DND-41 (cell line): ENCODE measurements around the gene SHC2.

Experiments used
- ATAC-seq: fragments of 200-7000 bp; cut with Tn5 transposase; 3 replicates; pipeline ENCODE4 v1.9.1; 2021; ENCODE audit warnings: low read depth; ENCODE audit not compliant: insufficient read depth
- DNase-seq: peaks from one replicate; pipeline ENCODE4 v3.0.0-alpha.2; 2020
- H2AFZ ChIP-seq: 2 replicates; pipeline ENCODE4 v1.6.0; 2012; ENCODE audit warnings: low read depth, low read length
- H3K27ac ChIP-seq: 2 replicates; pipeline ENCODE4 v1.5.1; 2012; ENCODE audit warnings: low read length, inconsistent platforms
- H3K27me3 ChIP-seq: fragments of 200-600 bp; sonication (generic); 2 replicates; pipeline ENCODE4 v1.6.0; 2012; ENCODE audit warnings: low read length, mild to moderate bottlenecking, inconsistent platforms; ENCODE audit not compliant: insufficient read depth, poor library complexity
- H3K36me3 ChIP-seq: 2 replicates; pipeline ENCODE4 v1.5.1; 2012; ENCODE audit warnings: low read length, inconsistent platforms; ENCODE audit not compliant: insufficient read depth
- H3K4me1 ChIP-seq: 2 replicates; pipeline ENCODE4 v1.5.1; 2012; ENCODE audit warnings: mild to moderate bottlenecking, low read length; ENCODE audit not compliant: insufficient read depth
- H3K4me2 ChIP-seq: 2 replicates; pipeline ENCODE4 v1.6.0; 2012; ENCODE audit warnings: mild to moderate bottlenecking, moderate library complexity, low read length, inconsistent platforms; ENCODE audit not compliant: insufficient read depth
- H3K4me3 ChIP-seq, 2 experiments: fragments of 200-600 bp in 1 of 2; shearing (Covaris generic) in 1 of 2; 2 replicates each; pipeline ENCODE4 v1.5.1; 2012 to 2016; ENCODE audit warnings: inconsistent platforms in 2 of 2, low read length in 2 of 2, mild to moderate bottlenecking in 2 of 2, low read depth in 1 of 2, moderate library complexity in 1 of 2
- H3K79me2 ChIP-seq: 2 replicates; pipeline ENCODE4 v1.6.0; 2012; ENCODE audit warnings: low read length, inconsistent platforms; ENCODE audit not compliant: insufficient read depth
- H3K9ac ChIP-seq: 2 replicates; pipeline ENCODE4 v1.6.0; 2012; ENCODE audit warnings: low read depth, mild to moderate bottlenecking, inconsistent platforms, low read length, moderate library complexity
- H3K9me3 ChIP-seq: 2 replicates; pipeline ENCODE4 v1.5.1; 2012; ENCODE audit warnings: low read length, moderate library complexity, mild to moderate bottlenecking, inconsistent platforms; ENCODE audit not compliant: insufficient read depth, severe bottlenecking
- H4K20me1 ChIP-seq: 2 replicates; pipeline ENCODE4 v1.6.0; 2012; ENCODE audit warnings: low read length; ENCODE audit not compliant: insufficient read depth
- CTCF ChIP-seq: IDR thresholded peaks from 2 replicates; pipeline ENCODE4 v1.5.1; 2012; ENCODE audit warnings: borderline replicate concordance, low read length, moderate library complexity, mild to moderate bottlenecking; ENCODE audit not compliant: poor library complexity, severe bottlenecking; ENCODE audit errors: extremely low read depth
- EZH2 ChIP-seq: IDR thresholded peaks from 3 replicates; pipeline ENCODE4 v1.6.1; 2012; ENCODE audit warnings: borderline replicate concordance, low read depth, mild to moderate bottlenecking, moderate library complexity, low read length, inconsistent platforms; ENCODE audit not compliant: severe bottlenecking

SHC2 gene

GRCh38 chr19:489418-490196 lies 28.8 kb upstream of the SHC2 start:
- peak overlapping the region; percentile 100 for H3K4me2 ChIP-seq
- H4K20me1 ChIP-seq = no peaks in the 10 kb centered on the region
- TF ChIP-seq EZH2 = no peak
- peak; percentile 19 for TF ChIP-seq CTCF
- no peaks in the 10 kb centered on the region; the same call in 1 of the 2 replicates for H3K36me3 ChIP-seq
- DNase-seq (peak; percentile 42), ATAC-seq (peak; percentile 30)
- H3K4me1 ChIP-seq = peaks cover 27% of the 10 kb centered on the region
- peak overlapping the region; percentile 90 to 99 for H3K4me3 ChIP-seq
- H3K79me2 ChIP-seq = peaks cover 11% of the 10 kb centered on the region
- H3K9ac ChIP-seq = peak overlapping the region; percentile 100
- H3K9me3 ChIP-seq = no peaks in the 10 kb centered on the region
- H3K27me3 ChIP-seq = no peaks in the 10 kb centered on the region
- peak overlapping the region; percentile 96 for H2AFZ ChIP-seq
- H3K27ac ChIP-seq = peak overlapping the region; percentile 84

GRCh38 chr19:488505-489417 lies 27.9 kb upstream of the SHC2 start:
- Histone ChIP-seq H3K27me3 (no peaks in the 10 kb centered on the region), H3K79me2 (peaks cover 11% of the 10 kb centered on the region), H3K4me2 (peak overlapping the region; percentile 100), H3K9ac (peak overlapping the region; percentile 100), H3K9me3 (no peaks in the 10 kb centered on the region), H3K36me3 (no peaks in the 10 kb centered on the region; the same call in 1 of the 2 replicates), H3K27ac (peak overlapping the region; percentile 84), H3K4me3 (peak overlapping the region; percentile 90 to 99), H4K20me1 (no peaks in the 10 kb centered on the region), H2AFZ (peak overlapping the region; percentile 96), H3K4me1 (peaks cover 27% of the 10 kb centered on the region)
- DNase-seq = peak; percentile 93
- ATAC-seq = peak; percentile 94
- TF ChIP-seq EZH2 (no peak), CTCF (no peak)

GRCh38 chr19:485583-486236 lies 24.9 kb upstream of the SHC2 start:
- H3K4me1 ChIP-seq = peaks cover 27% of the 10 kb centered on the region
- TF ChIP-seq EZH2 = no peak
- TF ChIP-seq CTCF = no peak
- DNase-seq (no peak), ATAC-seq (no peak)
- H3K79me2 ChIP-seq = peaks cover 11% of the 10 kb centered on the region
- no peak overlapping the region for H3K4me2 ChIP-seq
- H3K27me3 ChIP-seq = no peaks in the 10 kb centered on the region
- no peak overlapping the region for H3K9ac ChIP-seq
- H3K9me3 ChIP-seq = no peaks in the 10 kb centered on the region
- no peak overlapping the region for H3K4me3 ChIP-seq
- no peak overlapping the region for H2AFZ ChIP-seq
- H3K27ac ChIP-seq = no peak overlapping the region
- no peaks in the 10 kb centered on the region; the same call in 1 of the 2 replicates for H3K36me3 ChIP-seq
- H4K20me1 ChIP-seq = no peaks in the 10 kb centered on the region
